Stimulated activated CD8-positive, alpha-beta memory T cell treated with anti-CD3 and anti-CD28 coated beads, Interleukin-12 subunit alpha, Interleukin-12 subunit beta, amount 100 ng/mL, for 24 hours (primary cell): ENCODE measurements around the gene TNFSF4.
"Not testable (repeated sequence)": the region's sequence is repeated elsewhere in the genome, so short reads cannot be mapped to it uniquely, and the experiment has no call there.

Experiments used
- DNase-seq: peaks from one replicate; pipeline ENCODE4 v3.0.0-alpha.2; 2020; ENCODE audit errors: extremely low read depth

TNFSF4 gene

DNA sequence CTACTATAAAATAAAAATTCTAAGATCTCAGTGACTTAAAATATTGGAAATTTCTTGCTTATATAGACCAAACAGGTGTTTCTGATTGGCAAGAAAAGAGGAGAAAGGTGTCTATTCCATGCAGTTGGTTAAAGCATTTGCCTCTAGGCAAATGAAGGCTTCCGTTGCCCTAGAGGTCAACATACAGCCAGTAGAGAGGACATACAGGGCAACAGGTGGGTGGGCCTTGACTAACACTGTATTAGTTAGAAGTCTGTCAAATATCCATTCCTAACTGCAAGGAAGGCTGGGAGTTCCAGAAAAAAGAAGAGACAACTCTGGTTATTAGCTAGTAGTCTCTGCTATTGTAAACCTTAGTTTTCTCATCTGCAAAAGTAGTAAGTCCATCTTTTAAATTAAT lies 43.0 kb downstream of the TNFSF4 start:
- DNase-seq: no peak

DNA sequence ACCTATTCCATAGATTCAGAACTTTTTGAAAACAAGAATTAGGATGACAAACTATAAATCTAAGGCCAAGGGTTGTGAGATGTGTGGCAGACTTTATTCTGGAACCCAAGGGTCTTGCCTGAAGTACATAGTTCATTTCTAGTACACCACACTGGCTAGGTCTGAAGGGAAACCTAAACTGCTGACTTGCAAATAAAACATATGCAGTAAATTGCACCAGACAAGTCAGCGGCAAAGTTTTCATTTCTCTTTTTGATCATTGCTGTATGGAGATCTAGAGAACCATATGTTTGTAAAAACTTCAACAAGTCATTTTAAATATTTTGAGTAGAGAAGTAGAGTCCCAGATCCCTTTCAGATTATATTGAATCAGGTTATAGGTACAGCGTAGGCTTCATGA lies 43.9 kb downstream of the TNFSF4 start:
- DNase-seq: no peak

DNA sequence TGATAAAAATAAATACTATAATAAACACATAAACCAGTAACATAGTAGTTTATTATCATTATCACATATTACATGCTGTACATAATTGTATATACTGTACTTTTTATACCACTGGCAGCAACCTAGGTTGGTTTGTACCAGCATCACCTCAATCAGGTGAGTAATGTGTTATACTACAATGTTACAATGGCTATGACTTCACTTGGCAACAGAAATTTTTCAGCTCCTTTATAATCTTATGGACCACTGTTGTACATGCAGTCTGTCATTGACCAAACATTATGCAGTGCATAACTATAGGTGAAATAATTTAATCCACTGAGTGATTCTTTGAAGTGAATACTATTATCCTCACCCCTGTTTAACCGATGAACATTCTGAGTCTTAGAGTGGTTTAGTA lies 44.5 kb downstream of the TNFSF4 start:
- no peak for DNase-seq

DNA sequence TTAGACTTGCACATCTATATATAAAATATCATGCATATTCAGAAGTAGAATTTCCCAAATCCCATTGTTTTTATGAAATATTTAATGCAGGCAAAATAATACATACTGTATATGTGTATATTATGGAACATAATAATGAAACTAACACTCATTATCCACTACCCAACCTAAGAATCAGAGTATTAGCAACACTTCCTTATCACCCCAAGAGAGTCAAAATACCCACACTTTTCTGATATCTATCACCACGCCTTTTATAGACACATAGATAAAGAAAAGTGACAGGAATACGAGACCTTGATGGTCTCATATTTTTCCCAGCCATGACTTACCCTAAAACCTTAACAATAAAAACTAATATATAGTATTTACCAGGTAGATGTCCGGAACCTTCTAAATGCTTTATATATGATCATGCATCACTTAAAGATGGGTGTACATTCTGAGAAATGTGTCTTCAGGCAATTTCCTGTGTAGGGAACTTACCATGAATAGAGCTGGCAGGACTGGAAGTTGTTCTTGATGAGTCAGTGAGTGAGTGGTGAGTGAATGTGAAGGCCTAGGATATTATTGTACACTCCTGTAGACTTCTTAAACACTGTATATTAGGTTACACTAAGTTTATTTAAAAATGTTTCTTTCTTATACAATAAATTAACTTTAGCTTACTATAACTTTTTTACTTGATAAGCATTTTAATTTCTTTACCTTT lies 45.5 kb downstream of the TNFSF4 start:
- no peak for DNase-seq

DNA sequence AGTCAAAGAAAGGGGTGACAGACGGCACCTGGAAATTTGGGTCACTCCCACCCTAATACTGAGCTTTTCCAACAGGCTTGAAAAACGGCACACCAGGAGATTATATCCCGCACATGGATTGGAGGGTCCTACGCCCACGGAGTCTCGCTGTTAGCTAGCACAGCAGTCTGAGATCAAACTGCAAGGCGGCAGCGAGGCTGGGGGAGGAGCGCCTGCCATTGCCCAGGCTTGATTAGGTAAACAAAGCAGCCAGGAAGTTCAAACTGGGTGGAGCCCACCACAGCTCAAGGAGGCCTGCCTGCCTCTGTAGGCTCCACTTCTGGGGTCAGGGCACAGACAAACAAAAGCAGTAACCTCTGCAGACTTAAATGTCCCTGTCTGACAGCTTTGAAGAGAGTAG lies 53.2 kb downstream of the TNFSF4 start:
- DNase-seq: not testable (repeated sequence)

DNA sequence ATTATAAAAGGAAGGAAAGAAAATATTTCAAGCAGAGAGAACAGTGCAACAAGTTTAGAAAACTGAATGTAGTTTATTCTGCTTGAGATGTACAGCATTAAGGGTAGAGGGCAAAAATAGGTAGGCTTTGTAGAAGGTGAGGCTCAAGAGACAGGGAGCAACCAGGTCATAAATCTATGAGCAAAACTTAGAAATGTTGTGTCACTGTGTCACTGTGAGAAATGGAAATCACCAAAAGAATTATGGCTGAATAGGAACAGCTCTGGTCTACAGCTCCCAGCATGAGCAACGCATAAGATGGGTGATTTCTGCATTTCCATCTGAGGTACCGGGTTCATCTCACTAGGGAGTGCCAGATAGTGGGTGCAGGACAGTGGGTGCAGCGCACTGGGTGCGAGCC lies 53.6 kb downstream of the TNFSF4 start:
- no peak for DNase-seq

DNA sequence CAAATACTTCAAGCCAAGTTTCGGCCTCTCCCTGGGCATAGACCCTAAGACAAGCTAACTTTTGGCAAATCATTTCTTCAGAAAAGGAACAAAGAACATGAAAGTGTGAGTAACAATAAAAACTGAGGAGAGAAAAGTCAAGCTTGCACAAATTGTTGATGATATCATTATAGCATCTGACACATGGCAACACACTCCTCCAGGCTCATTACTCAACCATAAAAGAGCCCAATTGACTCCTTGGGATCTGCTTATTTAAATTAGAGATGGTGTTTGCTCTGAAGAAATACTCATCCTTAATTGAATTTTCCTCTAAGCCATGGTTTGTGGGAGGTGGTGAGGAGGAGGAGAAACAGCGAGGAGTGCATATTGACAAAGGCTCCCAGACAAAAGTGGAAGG lies 54.5 kb downstream of the TNFSF4 start:
- no peak for DNase-seq

DNA sequence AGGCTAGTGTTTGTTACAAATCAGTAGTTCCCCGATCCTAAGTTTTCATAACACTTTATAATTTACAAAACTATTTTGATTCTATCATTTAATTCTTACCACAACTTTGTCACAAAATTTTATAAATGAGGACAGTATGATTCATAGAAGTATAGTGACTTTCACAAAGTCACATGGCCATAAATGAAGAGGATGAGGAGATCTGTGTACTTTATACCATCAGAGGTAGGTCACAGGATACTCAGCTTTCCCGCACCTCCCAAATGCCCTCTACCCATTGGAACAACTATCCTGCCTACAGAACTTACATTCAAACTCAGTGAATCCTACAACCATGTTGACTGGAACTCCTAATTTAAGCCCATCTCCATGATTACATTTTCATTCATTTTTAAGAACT lies 56.3 kb downstream of the TNFSF4 start:
- DNase-seq: no peak

DNA sequence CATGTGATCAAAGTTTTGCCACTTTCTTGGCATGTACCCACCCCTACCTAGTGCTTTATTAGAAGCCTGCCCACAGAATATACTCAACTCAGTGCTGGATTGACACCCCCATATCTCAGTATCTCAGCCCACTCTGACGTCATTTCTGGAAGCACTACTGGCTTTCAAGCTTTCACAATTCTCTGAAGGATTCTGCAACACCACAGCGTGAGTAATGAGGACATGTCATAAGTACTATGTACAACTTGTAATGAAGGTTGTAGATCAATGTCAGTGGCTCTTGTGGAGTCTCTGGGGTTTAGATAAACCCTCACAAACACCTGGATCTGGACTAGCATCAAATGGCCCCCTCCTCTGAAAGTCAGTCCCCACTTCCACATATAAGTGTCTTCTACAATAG lies 57.2 kb downstream of the TNFSF4 start:
- no peak for DNase-seq

DNA sequence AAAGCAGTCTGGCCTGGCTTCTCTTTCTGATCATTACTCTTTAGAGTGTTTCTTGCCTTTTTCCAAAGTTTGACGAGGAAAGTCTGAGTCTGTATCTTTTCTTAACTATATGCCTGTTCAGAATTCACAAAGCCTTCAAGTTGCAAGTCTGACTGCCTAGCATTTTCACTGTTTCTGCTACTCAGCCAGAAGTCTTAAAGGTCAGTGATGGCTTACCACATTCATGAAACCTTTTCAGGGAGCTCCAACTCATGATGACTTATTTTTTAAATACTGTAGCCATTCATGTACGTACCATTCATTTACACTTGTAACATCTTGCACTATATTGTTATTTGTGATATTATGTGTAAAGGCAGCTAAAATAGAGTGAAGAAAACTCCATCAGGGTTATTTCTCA lies 58.2 kb downstream of the TNFSF4 start:
- no peak for DNase-seq

DNA sequence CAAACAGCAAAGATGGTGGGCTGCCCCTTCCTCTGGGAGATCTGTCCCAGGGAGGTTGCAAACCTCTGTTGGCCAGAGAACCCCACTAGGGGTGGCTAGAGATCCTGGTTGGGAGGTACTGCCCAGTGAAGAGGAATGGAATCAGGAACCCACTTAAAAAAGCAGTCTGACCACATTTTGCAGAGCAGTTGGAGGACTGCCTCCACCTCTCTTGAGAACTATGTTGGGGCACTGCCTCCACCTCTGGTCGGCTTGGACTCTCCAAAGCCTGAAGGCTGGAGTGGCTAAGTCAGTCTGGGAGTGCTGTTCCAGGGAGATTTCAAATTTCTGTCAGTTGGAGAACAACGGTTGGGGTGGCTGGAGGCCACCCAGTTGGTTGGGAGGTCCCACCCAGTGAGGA lies 58.6 kb downstream of the TNFSF4 start:
- DNase-seq: no peak

DNA sequence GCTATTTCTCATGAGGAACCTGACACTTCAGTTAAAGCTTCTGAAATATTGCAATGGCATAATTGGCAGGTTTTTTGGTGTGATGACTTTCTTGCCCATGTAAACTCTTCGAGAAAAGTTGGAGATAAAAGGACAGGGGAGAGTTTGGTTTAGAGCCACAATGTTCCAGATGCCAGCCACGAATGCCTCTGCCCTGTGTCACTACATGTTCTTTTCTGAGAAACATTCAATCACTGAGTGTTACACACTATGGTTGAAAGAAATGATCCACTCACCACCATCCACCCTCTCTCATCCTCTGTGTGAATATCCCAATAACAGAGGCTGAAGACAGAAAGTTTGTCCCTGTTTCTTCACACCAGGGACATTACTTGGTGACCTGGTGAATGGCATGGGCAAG lies 66.4 kb downstream of the TNFSF4 start:
- no peak for DNase-seq

DNA sequence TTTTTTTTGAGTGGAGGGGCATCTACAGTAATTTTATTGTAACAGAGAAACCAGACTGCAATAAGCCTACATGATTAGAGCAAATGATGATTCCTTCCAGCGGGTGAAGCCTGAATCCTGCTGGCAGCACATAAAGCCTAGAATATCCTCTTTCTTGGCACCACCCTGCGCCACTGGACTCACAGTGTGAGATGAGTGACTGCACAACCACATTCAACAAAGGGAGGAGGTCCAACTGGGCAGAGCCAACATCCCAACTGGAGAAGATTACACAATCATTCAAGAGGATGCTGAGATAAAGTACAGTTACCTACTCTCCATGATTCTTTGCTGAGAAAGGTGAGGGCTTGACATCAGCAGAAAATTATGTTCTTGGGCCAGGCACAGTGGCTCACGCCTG lies 67.4 kb downstream of the TNFSF4 start:
- no peak for DNase-seq

DNA sequence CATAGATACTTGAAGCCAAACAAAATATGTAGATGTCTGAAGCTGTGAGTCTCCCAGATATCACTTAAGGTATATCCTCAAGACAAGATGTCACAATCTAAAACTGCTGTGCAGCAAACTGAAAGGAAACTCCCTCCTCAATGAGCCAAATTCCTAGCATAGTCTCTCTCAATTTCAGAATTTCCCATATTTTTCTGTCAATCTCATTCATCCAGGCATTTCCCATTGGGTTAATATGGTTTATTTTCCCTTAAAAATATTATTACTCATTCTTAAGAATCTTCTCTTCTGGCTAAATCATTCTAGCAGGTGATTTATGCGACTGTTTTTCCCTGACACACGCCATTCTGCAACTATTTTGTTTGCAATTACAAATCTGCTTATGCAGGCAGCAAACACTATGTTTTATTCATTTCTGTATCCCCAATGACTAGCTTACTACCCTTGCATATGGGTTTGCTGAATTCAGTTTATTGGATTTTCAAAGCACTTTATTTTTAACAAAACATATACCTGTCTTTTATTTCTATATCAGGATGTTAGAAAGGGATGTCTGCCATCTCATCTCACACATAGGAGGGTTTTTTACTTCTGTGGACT lies 69.9 kb downstream of the TNFSF4 start:
- DNase-seq: no peak

DNA sequence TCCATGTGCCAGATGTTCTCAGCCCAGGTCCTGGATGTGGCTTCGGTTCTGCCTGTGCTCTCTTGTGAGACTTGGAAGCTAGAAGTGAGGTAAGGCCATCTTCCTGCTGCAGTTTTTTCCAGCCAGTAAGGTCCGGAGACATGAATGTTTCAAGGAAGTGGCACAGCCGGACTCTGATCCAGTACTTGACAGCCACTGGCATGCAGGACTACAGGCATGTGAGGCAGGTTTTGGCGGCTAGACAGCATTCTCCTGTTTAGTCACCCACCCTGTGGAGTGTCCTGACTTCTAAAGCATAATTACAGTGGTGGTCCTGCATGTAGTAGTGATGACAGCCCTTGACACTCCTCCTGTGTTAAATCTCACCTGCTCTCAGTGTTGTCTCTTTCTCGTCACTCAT lies 72.3 kb downstream of the TNFSF4 start:
- no peak for DNase-seq

DNA sequence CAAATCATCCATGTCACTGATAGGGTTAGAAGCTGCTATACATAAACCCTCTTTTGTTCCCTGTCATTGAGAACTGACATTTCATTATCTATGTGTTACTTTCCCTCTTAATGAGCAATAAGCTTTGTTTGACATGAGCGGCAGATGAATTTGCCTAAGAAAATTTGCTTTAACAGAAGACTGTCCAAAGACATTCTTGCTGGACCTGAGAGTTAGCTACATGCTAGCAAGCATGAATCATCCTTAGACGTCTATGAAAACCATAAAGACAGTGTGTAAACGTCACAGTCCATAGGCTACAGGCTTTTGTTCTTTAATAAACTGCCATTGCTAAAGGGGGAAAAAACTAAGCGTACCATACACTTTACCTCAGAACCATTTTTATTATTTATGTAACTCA lies 73.1 kb downstream of the TNFSF4 start:
- no peak for DNase-seq
